Effector memory CD8-positive, alpha-beta T cell (primary cell): ENCODE measurements around the gene PRKAG3.

ENCODE experiments used
- ATAC-seq: fragments of 150-1000 bp; cut with Tn5 transposase; replicated peaks from 2 replicates; pipeline ENCODE4 v1.10.0; 2021; ENCODE audit warnings: mild to moderate bottlenecking, moderate library complexity
- DNase-seq, 3 experiments: peaks; one replicate each; pipeline ENCODE4 v3.0.0; 2021
- H3K27ac Mint-ChIP-seq, 2 donors: one replicate each; pipeline ENCODE4 v1.8.0; 2022; ENCODE audit warnings: mild to moderate bottlenecking in 2 of 2, mixed read lengths in 2 of 2, moderate library complexity in 2 of 2
- H3K27me3 Mint-ChIP-seq, 2 donors: one replicate each; pipeline ENCODE4 v1.8.0; 2022; ENCODE audit warnings: mixed read lengths in 2 of 2
- H3K36me3 Mint-ChIP-seq: one replicate; pipeline ENCODE4 v1.8.0; 2022; ENCODE audit warnings: mild to moderate bottlenecking, moderate library complexity, mixed read lengths; ENCODE audit not compliant: insufficient read depth
- H3K4me1 Mint-ChIP-seq, 2 donors: one replicate each; pipeline ENCODE4 v1.8.0; 2022; ENCODE audit warnings: low read depth in 2 of 2, mixed read lengths in 2 of 2
- H3K4me3 Mint-ChIP-seq, 2 donors: one replicate each; pipeline ENCODE4 v1.8.0; 2022; ENCODE audit warnings: mild to moderate bottlenecking in 2 of 2, mixed read lengths in 2 of 2, moderate library complexity in 2 of 2
- H3K9me3 Mint-ChIP-seq, 2 donors: one replicate each; pipeline ENCODE4 v1.8.0; 2022; ENCODE audit warnings: mixed read lengths in 2 of 2

Gene PRKAG3

GRCh38 chr2:218872645-218873358 is 41.2 kb upstream of the PRKAG3 start:
- Mint-ChIP-seq H3K9me3 (no peaks in the 10 kb centered on the region), H3K4me1 (peaks cover 22 to 25% of the 10 kb centered on the region in 2 donors), H3K27me3 (peaks cover 26 to 89% of the 10 kb centered on the region in 2 donors), H3K27ac (peak overlapping the region in 1 of 2 donors; percentile 49), H3K36me3 (no peaks in the 10 kb centered on the region), H3K4me3 (peak overlapping the region; percentile 22 to 70)
- DNase-seq (no peak), ATAC-seq (no peak)

- DNase-seq (no peak), ATAC-seq (peak; percentile 52)
- no peaks in the 10 kb centered on the region for H3K36me3 Mint-ChIP-seq
- peaks cover 31 to 96% of the 10 kb centered on the region in 2 donors for H3K27me3 Mint-ChIP-seq
- peaks cover 19 to 22% of the 10 kb centered on the region in 2 donors for H3K4me1 Mint-ChIP-seq
- no peak overlapping the region for H3K27ac Mint-ChIP-seq
- H3K4me3 Mint-ChIP-seq: peak overlapping the region; percentile 49 to 70
- no peaks in the 10 kb centered on the region for H3K9me3 Mint-ChIP-seq
Observed at GRCh38 chr2:218871345-218872302, 40.0 kb upstream of the PRKAG3 start.

- peak; percentile 15 for ATAC-seq
- peak overlapping the region; percentile 49 to 70 for H3K4me3 Mint-ChIP-seq
- H3K27ac Mint-ChIP-seq: no peak overlapping the region
- H3K9me3 Mint-ChIP-seq: no peaks in the 10 kb centered on the region
- H3K27me3 Mint-ChIP-seq: peaks cover 31 to 96% of the 10 kb centered on the region in 2 donors
- peaks cover 18 to 19% of the 10 kb centered on the region in 2 donors for H3K4me1 Mint-ChIP-seq
- no peak for DNase-seq
- no peaks in the 10 kb centered on the region for H3K36me3 Mint-ChIP-seq
Observed at GRCh38 chr2:218870984-218871344, 39.4 kb upstream of the PRKAG3 start.

- ATAC-seq: no peak
- H3K4me3 Mint-ChIP-seq: no peak overlapping the region
- no peak overlapping the region for H3K27ac Mint-ChIP-seq
- H3K36me3 Mint-ChIP-seq: no peaks in the 10 kb centered on the region
- H3K9me3 Mint-ChIP-seq: no peaks in the 10 kb centered on the region
- H3K27me3 Mint-ChIP-seq: peaks cover 44 to 96% of the 10 kb centered on the region in 2 donors
- peaks cover 18 to 19% of the 10 kb centered on the region in 2 donors for H3K4me1 Mint-ChIP-seq
- no peak for DNase-seq
Observed at GRCh38 chr2:218869064-218869463, 37.5 kb upstream of the PRKAG3 start.

- Mint-ChIP-seq H3K9me3 (no peaks in the 10 kb centered on the region), H3K4me1 (peaks cover 13 to 15% of the 10 kb centered on the region in 2 donors), H3K36me3 (no peaks in the 10 kb centered on the region), H3K27ac (no peak overlapping the region), H3K4me3 (no peak overlapping the region), H3K27me3 (peaks cover 50 to 96% of the 10 kb centered on the region in 2 donors)
- DNase-seq: no peak
- no peak for ATAC-seq
Observed at GRCh38 chr2:218867900-218868299, 36.3 kb upstream of the PRKAG3 start.

- no peak for ATAC-seq
Observed at GRCh38 chr2:218865999-218866398, 34.4 kb upstream of the PRKAG3 start.

GRCh38 chr2:218865396-218865795 is 33.8 kb upstream of the PRKAG3 start:
- H3K4me3 Mint-ChIP-seq: no peak overlapping the region
- H3K9me3 Mint-ChIP-seq: no peaks in the 10 kb centered on the region
- no peak for DNase-seq
- peaks cover 4 to 7% of the 10 kb centered on the region in 2 donors for H3K4me1 Mint-ChIP-seq
- no peaks in the 10 kb centered on the region for H3K36me3 Mint-ChIP-seq
- no peak overlapping the region for H3K27ac Mint-ChIP-seq
- no peak for ATAC-seq
- peaks cover 58 to 97% of the 10 kb centered on the region in 2 donors for H3K27me3 Mint-ChIP-seq

More at GRCh38 chr2:218865999-218866398, 34.4 kb upstream of the PRKAG3 start:
- Mint-ChIP-seq H3K4me1 (peaks cover 5 to 7% of the 10 kb centered on the region in 2 donors), H3K4me3 (no peak overlapping the region), H3K9me3 (no peaks in the 10 kb centered on the region), H3K36me3 (no peaks in the 10 kb centered on the region), H3K27ac (no peak overlapping the region), H3K27me3 (peaks cover 52 to 97% of the 10 kb centered on the region in 2 donors)
- DNase-seq: no peak

GRCh38 chr2:218863021-218863520 is 31.5 kb upstream of the PRKAG3 start:
- no peak overlapping the region for H3K4me3 Mint-ChIP-seq
- peaks cover 12 to 15% of the 10 kb centered on the region in 2 donors for H3K4me1 Mint-ChIP-seq
- H3K27ac Mint-ChIP-seq: no peak overlapping the region
- ATAC-seq (no peak), DNase-seq (no peak)
- peaks cover 69 to 98% of the 10 kb centered on the region in 2 donors for H3K27me3 Mint-ChIP-seq
- peaks cover 3% of the 10 kb centered on the region for H3K36me3 Mint-ChIP-seq
- no peaks in the 10 kb centered on the region for H3K9me3 Mint-ChIP-seq

GRCh38 chr2:218861645-218862318 is 30.2 kb upstream of the PRKAG3 start:
- Mint-ChIP-seq H3K9me3 (no peaks in the 10 kb centered on the region), H3K27me3 (peaks cover 76 to 98% of the 10 kb centered on the region in 2 donors), H3K4me3 (no peak overlapping the region), H3K36me3 (peaks cover 3% of the 10 kb centered on the region), H3K4me1 (peaks cover 12 to 15% of the 10 kb centered on the region in 2 donors), H3K27ac (no peak overlapping the region)
- ATAC-seq (no peak), DNase-seq (no peak)

GRCh38 chr2:218860950-218861381 is 29.4 kb upstream of the PRKAG3 start:
- H3K4me3 Mint-ChIP-seq: peak overlapping the region; percentile 14 to 71
- H3K9me3 Mint-ChIP-seq: no peaks in the 10 kb centered on the region
- ATAC-seq: peak; percentile 36
- peaks cover 85 to 98% of the 10 kb centered on the region in 2 donors for H3K27me3 Mint-ChIP-seq
- H3K36me3 Mint-ChIP-seq: peaks cover 3% of the 10 kb centered on the region
- no peak for DNase-seq
- H3K27ac Mint-ChIP-seq: no peak overlapping the region
- H3K4me1 Mint-ChIP-seq: peaks cover 12 to 15% of the 10 kb centered on the region in 2 donors

- H3K4me3 Mint-ChIP-seq: peak overlapping the region; percentile 71 to 81
- H3K27ac Mint-ChIP-seq: no peak overlapping the region
- ATAC-seq (no peak), DNase-seq (no peak)
- H3K4me1 Mint-ChIP-seq: peaks cover 12 to 15% of the 10 kb centered on the region in 2 donors
- no peaks in the 10 kb centered on the region for H3K9me3 Mint-ChIP-seq
- H3K27me3 Mint-ChIP-seq: peaks cover 91 to 98% of the 10 kb centered on the region in 2 donors
- peaks cover 4% of the 10 kb centered on the region for H3K36me3 Mint-ChIP-seq
Observed at GRCh38 chr2:218859988-218860831, 28.6 kb upstream of the PRKAG3 start.

- Mint-ChIP-seq H3K36me3 (peaks cover 5% of the 10 kb centered on the region), H3K27ac (no peak within 1 kb of the TSS), H3K9me3 (no peaks in the 10 kb centered on the region), H3K4me1 (peaks cover 12 to 15% of the 10 kb centered on the region in 2 donors), H3K4me3 (peak within 1 kb of the TSS; percentile 72 to 81), H3K27me3 (peaks cover 91 to 98% of the 10 kb centered on the region in 2 donors)
- DNase-seq (no peak), ATAC-seq (peak; percentile 42)
Observed at GRCh38 chr2:218859556-218859987, 28.0 kb upstream of the PRKAG3 start, which contains the start of gene WNT6. TSS of gene WNT6 (plus strand) at chr2:218859805. CDS start at chr2:218860038, 233 bp downstream.
